DMS 273 (cell line): Measurements from ENCODE around the gene CPXM1.
"Not testable (repeated sequence)": the region's sequence is repeated elsewhere in the genome, so short reads cannot be mapped to it uniquely, and the experiment has no call there.

Source experiments
- DNase-seq: peaks from one replicate; lab custom pipeline; 2025; ENCODE audit not compliant: unreplicated experiment; lab: John Stamatoyannopoulos, UW

CPXM1 gene

GRCh38 chr20:2770091-2770490, 30.3 kb downstream of the CPXM1 start:
- DNase-seq: not testable (repeated sequence)

- DNase-seq: no peak
These were observed 31.8 kb downstream of the CPXM1 start for GRCh38 chr20:2768632-2769015.

GRCh38 chr20:2767768-2768631, 32.4 kb downstream of the CPXM1 start:
- DNase-seq: peak; percentile 15

- DNase-seq: no peak
These were observed 37.2 kb downstream of the CPXM1 start for GRCh38 chr20:2763186-2763585.

- no peak for DNase-seq
These were observed 37.8 kb downstream of the CPXM1 start for GRCh38 chr20:2762578-2763131.

- no peak for DNase-seq
These were observed 38.5 kb downstream of the CPXM1 start for GRCh38 chr20:2761885-2762284.

- no peak for DNase-seq
These were observed 39.5 kb downstream of the CPXM1 start for GRCh38 chr20:2760952-2761305.

GRCh38 chr20:2760297-2760951, 40.0 kb downstream of the CPXM1 start:
- no peak for DNase-seq

- DNase-seq: no peak
These were observed 40.7 kb downstream of the CPXM1 start for GRCh38 chr20:2759603-2760296.

GRCh38 chr20:2759143-2759542, 41.3 kb downstream of the CPXM1 start:
- DNase-seq: no peak

- no peak for DNase-seq
These were observed 42.5 kb downstream of the CPXM1 start for GRCh38 chr20:2757969-2758368.

GRCh38 chr20:2757001-2757400, 43.4 kb downstream of the CPXM1 start:
- no peak for DNase-seq

- DNase-seq: peak; percentile 47
These were observed 44.3 kb downstream of the CPXM1 start for GRCh38 chr20:2756056-2756611.

- DNase-seq: no peak
These were observed 44.9 kb downstream of the CPXM1 start for GRCh38 chr20:2755451-2756055.

GRCh38 chr20:2754424-2754823, 46.0 kb downstream of the CPXM1 start:
- DNase-seq: peak; percentile 24

- no peak for DNase-seq
These were observed 46.9 kb downstream of the CPXM1 start for GRCh38 chr20:2753461-2754040.

GRCh38 chr20:2752567-2753460, 47.6 kb downstream of the CPXM1 start:
- DNase-seq: peak; percentile 87

GRCh38 chr20:2751878-2752566, 48.4 kb downstream of the CPXM1 start:
- DNase-seq: peak; percentile 72

GRCh38 chr20:2751347-2751877, 49.0 kb downstream of the CPXM1 start:
- no peak for DNase-seq
